ENCODE results near the gene OCEL1.

OCEL1 gene

GRCh38 chr19:17237747-17238706 is 12.0 kb downstream of the OCEL1 start:
- in situ Hi-C loops (cut with MboI; ENCODE audit: low sequenced_read_pairs) = no loop called here

DNA sequence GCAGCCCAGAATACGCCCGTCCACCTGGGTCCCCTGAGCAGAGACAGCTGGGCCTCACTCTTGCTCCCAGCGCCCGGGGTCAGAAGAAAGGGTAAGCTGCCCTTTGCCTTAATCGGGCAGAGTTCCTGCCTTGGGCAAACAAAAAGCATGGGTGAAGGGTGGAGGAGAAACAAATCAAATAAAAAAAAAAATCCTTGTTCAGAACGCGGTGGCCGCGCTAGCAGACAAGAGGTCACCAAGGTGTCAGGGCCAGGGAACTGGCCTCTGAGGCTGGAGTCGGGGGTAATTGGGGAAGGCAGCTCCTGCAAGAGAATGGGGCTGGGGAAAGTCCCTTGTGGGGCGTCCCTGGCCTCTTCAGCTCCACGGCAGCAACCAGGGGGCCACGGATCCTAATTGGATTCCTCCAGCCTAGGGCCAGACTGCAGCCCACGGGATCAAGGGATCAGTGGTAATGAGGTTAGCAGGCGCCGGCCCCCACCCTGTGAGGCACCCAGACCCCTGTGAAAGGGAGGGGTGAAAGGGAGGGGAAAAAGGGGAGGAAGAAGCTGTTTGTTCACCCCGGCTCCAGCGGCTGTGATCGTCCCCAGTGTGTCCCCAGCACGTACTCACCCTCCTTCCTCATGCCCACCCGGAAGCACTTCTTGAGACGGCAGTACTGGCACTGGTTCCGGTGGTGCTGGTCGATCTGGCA is 14.2 kb downstream of the OCEL1 start:
- in situ Hi-C loops (cut with MboI; ENCODE audit: low sequenced_read_pairs) = no loop called here

- in situ Hi-C loops (cut with MboI; ENCODE audit: low sequenced_read_pairs) = no loop called here
These were observed 14.9 kb downstream of the OCEL1 start for GRCh38 chr19:17240826-17241399.

- in situ Hi-C loops (cut with MboI; ENCODE audit: low sequenced_read_pairs) = no loop called here
These were observed 16.6 kb downstream of the OCEL1 start for GRCh38 chr19:17242431-17243208.

DNA sequence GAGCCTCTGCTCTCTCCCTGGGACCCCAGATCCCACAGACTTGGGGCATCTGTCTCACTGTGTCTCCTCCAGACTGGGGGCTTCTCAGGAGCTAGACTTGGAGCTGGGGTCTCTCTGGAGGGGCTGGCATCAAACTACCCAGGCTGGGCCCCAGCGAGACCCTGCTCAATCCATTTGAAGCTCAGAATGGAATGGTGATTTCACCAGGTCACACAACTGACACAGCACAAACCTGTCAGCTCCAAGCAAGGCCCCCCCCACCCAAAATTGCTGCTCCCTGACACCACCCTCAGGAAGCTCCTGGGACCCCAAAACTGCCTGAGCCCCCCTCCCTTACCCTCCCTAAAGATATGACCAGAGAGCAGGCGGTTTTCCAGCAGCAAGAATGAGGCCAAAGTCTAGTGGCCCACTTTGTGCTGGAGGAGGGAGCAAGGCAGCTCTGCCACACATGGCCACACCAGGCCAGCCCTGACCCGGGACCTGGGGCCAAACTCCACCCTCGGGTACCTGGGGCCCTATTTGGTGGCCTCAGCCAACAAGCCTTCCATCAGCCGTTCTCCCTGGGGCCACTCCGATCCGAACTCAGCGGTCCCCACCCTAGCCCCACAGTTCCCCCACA is 17.3 kb downstream of the OCEL1 start:
- in situ Hi-C loops (cut with MboI; ENCODE audit: low sequenced_read_pairs) = no loop called here

DNA sequence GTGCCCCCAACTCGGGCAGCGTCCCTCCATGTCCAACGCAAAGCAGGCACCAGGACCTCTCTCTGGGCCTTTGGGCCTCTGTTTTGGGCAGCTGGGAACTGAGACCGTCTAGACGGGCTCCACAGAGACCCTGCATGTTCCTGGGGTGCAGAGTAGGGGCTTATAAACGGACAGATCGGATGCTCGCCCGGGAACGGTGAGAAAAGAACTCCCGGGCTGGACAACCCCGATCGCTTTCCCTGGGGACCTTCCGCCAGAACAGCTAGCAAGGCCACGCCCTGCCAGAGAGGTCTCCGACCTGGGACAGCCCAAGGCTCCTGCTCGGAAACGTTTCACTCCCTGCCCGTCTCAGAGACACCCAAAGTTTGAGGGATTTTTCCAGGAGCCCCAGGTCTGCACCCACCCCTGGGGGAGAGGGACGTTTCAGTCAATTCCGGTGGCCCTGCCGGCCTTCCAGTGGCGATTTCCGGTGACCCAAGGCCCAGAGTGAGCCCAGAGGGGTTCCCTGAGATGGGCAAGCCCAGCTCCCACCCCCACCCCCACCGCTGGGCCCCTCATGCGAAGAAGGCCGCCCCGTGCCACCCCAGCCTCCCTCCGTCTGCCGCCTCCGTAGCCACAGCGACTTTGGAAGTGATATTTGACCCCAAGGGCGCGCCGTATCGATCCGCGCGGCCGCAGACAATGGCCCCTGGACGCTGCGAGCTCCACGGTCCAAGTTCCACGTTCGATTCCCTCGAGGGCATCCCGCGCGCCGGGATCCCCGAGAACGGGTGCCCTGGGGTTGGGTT is 18.0 kb downstream of the OCEL1 start:
- in situ Hi-C loops (cut with MboI; ENCODE audit: low sequenced_read_pairs) = no loop called here

DNA sequence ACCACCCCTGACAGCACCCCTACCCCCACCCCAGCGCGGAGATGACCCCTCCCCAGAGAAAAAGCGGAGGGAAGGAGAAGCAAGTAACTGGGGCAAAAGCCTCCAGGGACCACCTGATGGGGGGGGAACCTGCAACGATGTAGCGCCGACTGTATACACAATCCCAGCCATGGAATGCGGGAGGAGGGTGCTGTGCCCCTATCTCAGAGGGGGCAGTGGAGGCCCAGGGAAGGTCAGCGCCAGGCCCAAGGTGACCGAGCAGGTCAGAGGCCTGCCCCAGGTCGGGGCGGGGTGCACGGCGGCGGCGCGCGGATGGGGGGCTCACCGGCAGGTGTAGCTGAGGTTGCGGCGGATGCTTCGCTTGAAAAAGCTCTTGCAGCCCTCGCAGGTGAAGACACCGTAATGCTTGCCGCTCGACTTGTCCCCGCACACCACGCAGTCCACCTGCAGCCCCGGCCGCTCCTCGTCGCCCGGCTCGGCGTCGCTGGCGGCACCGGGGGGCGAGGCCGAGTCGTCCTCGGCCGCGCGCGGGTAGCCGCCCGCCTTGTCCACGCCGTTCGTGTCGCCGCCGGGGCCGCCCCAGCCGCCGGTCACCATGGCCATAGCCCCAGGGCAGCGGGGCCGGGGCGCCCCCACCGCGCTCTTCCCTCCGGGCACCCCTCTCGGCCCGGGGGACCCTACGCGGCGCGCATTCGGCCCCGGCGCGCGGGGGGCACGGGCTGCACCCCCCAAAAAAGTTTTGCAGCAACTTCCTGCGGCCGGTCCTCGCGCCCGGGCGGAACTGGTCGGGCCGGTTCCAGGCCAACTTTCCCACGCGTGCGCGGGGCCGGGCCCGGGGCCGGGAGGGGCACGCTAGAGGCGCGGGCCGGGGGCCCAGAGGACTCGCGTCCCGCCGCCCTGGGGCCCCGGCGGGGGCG is 18.9 kb downstream of the OCEL1 start:
- in situ Hi-C loops (cut with MboI; ENCODE audit: low sequenced_read_pairs) = no loop called here

- in situ Hi-C loops (cut with MboI; ENCODE audit: low sequenced_read_pairs) = no loop called here
These were observed 19.5 kb downstream of the OCEL1 start, which contains the start of gene NR2F6 for GRCh38 chr19:17245535-17245984. TSS of gene NR2F6 (minus strand) at chr19:17245919. CDS start at chr19:17245220, 699 bp downstream.

- in situ Hi-C loops (cut with MboI; ENCODE audit: low sequenced_read_pairs) = no loop called here
These were observed 20.8 kb downstream of the OCEL1 start for GRCh38 chr19:17246681-17247425.

DNA sequence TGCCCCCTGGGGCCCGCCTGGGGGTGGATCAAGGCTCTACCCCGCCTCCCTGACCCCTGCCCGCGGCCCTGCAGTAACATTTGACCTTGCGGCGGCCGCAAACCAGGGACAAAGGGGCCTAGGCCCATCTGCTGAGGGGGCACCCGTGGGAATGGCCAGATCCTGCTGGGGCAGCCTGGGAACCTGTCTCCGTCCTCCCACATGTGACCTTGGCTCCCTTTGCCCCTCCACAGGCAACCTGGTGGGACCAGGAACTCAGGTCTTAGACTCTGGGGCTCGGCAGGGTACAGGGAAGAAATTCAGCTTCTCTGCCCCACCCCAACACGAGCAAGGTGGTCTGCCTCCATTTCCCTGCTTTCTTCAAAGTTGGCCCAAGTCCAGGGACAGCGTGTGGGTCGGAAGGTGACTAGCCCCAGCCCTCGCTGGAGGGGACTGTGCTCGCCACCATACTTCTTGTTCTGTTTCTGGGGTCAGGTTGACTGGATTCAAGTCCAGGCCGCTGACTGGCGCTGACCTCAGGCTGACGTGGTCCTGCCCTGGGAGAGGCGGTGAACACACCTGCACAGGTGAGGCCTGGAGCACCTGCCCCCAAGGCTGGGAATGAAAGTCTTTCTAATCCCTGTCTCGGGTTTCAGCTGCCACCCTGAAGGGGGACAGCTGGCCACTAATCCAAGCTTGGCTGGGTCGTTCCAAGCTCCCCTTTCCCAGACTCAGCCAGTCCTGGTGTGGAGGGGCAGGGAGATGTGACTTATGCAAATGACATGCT is 22.2 kb downstream of the OCEL1 start:
- in situ Hi-C loops (cut with MboI; ENCODE audit: low sequenced_read_pairs) = no loop called here

- in situ Hi-C loops (cut with MboI; ENCODE audit: low sequenced_read_pairs) = no loop called here
These were observed 24.0 kb downstream of the OCEL1 start for GRCh38 chr19:17249887-17250548.

- in situ Hi-C loops (cut with MboI; ENCODE audit: low sequenced_read_pairs) = no loop called here
These were observed 28.6 kb downstream of the OCEL1 start for GRCh38 chr19:17254636-17255035.

- in situ Hi-C loops (cut with MboI; ENCODE audit: low sequenced_read_pairs) = no loop called here
These were observed 29.2 kb downstream of the OCEL1 start for GRCh38 chr19:17255150-17255621.

DNA sequence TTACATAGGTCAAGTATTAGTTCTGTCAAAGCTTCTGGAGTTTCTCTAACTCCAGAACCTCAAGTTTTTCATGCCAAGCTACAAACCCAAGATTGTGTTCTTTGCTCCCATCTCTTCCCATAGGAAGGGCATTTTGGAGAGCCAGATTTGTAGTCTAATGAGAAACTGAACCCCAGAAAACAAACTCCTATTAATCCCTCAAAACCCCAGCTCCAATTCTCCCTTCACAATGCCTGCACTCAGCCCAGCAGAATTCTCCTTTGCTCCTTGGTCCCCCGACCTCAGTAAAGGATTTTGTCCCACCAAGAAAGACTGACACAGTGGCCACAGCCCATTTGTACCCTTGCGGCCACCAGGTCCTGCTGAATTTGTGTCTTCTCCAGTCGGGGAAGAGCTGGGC is 30.1 kb downstream of the OCEL1 start:
- in situ Hi-C loops (cut with MboI; ENCODE audit: low sequenced_read_pairs) = no loop called here

- in situ Hi-C loops (cut with MboI; ENCODE audit: low sequenced_read_pairs) = no loop called here
These were observed 33.2 kb downstream of the OCEL1 start for GRCh38 chr19:17259118-17259780.

DNA sequence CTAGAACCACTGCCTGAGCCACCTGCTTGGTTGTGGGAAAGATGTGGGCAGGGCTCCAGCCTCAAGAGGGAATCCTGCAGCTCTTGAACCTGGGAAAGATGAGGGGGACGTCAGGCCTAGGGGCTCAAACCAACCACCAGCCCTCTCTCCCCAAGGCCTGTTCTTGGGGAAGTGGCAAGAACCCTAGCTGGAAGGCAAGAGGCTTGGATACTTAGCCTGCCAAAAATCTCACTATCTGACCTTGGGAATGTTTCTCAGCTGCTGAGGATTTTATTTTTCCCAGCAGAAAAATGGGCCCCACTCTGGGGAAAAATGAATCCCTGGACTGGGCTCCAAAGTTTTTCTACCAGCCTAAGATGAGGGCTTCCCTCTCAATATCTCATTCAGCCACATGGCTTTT is 33.9 kb downstream of the OCEL1 start:
- in situ Hi-C loops (cut with MboI; ENCODE audit: low sequenced_read_pairs) = no loop called here
